Measurements from ENCODE around the gene STRAP. TPM values are rescaled to one million over a fixed set of nuclear protein-coding genes. Genes with fewer than 3 reads are reported as not detected.
"Not testable (repeated sequence)": the region's sequence is repeated elsewhere in the genome, so short reads cannot be mapped to it uniquely, and the experiment has no call there.

STRAP gene
- total and polyA plus RNA-seq, 5 donors, result 102 to 127 (median 109) TPM

DNA sequence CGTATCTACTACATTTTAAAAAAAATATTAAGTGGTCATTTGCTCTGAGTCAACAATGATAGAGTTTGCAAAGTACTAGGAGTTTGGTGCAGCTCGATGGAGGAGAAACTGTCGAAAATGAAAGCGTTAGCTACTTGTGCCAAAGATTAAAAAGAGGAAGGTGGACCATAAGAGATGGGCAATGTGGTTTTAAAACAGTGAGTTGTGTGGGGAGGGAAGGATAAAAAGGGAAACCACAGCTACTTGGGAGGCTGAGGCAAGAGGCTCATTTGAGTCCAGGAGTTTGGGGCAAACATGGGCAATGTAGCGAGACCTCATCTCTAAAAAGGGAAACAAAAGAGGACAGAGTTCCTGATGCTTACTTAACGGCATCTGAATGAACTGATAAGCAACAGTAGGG, 18.2 kb upstream of the STRAP start:
- no peak for ATAC-seq

DNA sequence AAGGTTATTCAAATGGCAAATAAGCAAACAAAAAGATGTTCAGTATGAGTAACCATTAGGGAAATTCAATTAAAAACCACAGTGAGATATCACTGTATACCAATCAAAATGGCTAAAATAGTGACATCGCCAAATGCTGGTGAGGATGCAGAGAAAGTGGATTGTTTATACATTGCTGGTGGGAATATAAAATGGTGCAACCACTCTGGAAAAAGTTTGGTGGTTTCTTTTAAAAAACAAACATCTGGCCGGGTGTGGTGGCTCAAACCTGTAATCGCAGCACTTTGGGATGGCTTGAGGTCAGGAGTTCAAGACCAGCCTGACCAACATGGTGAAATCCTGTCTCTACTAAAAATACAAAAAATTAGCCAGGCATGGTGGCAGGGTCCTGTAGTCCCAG, 14.0 kb upstream of the STRAP start:
- DNase-seq (no peak), ATAC-seq (no peak)
- H3K27me3 ChIP-seq (ENCODE audit: control insufficient read depth, insufficient read depth), result no peaks in the 10 kb centered on the region
- no peaks in the 10 kb centered on the region for H3K9me3 ChIP-seq (ENCODE audit: control insufficient read depth, low read length)
- WGBS, result 88% methylated on average over 3 of the region's 3 CpGs
- no peak overlapping the region for H3K4me3 ChIP-seq (ENCODE audit: low read length)
- H3K4me1 ChIP-seq (ENCODE audit: control insufficient read depth, insufficient read depth, low read length), result no peaks in the 10 kb centered on the region
- intact Hi-C loops (cut with DNase I), result no loop called here
- no peak overlapping the region for H3K27ac ChIP-seq (ENCODE audit: low read length)

More for the DNA sequence above, 18.2 kb upstream of the STRAP start:
- 76% methylated on average over 6 of the region's 6 CpGs for WGBS
- Histone ChIP-seq H3K27ac (ENCODE audit: low read length) (no peak overlapping the region), H3K27me3 (ENCODE audit: control insufficient read depth, insufficient read depth) (no peaks in the 10 kb centered on the region), H3K4me1 (ENCODE audit: control insufficient read depth, insufficient read depth, low read length) (no peaks in the 10 kb centered on the region), H3K9me3 (ENCODE audit: control insufficient read depth, low read length) (no peaks in the 10 kb centered on the region), H3K4me3 (ENCODE audit: low read length) (no peak overlapping the region)
- DNase-seq, result no peak
- intact Hi-C loops (cut with DNase I), result no loop called here

DNA sequence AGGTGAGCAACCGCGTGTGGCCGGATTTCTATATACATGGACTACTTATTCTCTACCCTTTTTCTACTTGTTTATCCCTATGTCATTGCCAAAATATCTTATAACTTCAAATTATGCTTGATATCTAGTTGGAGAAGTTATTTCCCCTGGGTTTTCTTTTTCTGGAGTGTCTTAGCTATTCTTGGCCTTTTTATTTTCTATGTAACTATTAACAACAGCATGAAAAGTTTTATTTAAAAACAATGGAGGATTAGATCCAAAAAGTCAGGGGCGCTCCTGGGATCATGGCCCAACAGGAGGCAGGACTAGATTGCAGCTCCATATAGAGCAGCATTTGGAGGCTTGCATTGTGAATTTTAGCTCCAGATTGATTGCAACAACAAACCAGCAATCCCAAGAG, 8.6 kb upstream of the STRAP start:
- no peak for ATAC-seq
- H3K9me3 ChIP-seq (ENCODE audit: control insufficient read depth, low read length), result no peaks in the 10 kb centered on the region
- 63% methylated on average over 4 of the region's 4 CpGs for WGBS

DNA sequence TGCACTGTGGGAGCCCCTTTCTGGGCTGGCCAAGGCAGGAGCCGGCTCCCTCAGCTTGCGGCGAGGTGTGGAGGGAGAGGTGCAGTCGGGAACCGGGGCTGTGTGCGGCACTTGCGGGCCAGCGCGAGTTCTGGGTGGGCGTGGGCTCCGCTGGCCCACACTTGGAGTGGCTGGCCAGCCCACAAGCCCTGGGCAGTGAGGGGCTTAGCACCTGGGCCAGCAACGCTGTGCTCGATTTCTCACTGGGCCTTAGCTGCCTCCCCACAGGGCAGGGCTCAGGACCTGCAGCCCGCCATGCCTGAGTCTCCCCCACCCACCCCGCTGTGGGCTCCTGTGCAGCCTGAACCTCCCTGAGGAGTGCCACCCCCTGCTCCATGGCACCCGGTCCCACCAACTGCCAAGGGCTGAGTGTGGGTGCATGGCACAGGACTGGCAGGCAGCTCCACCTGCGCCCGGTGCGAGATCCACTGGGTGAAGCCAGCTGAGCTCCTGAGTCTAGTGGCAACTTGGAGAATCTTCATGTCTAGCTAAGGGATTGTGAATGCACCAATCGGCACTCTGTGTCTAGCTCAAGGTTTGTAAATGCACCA, 7.5 kb upstream of the STRAP start:
- H3K4me3 ChIP-seq (ENCODE audit: low read length); H3K27ac ChIP-seq (ENCODE audit: low read length); H3K4me1 ChIP-seq (ENCODE audit: control insufficient read depth, insufficient read depth, low read length); H3K9me3 ChIP-seq (ENCODE audit: control insufficient read depth, low read length); intact Hi-C loops (cut with DNase I); H3K27me3 ChIP-seq (ENCODE audit: control insufficient read depth, insufficient read depth); ATAC-seq: not testable (repeated sequence)
- WGBS, result 96% methylated on average over 20 of the region's 20 CpGs
- peak in 1 of 3 donors; percentile 42 for DNase-seq

More for the DNA sequence above, 8.6 kb upstream of the STRAP start:
- Histone ChIP-seq H3K4me1 (ENCODE audit: control insufficient read depth, insufficient read depth, low read length) (no peaks in the 10 kb centered on the region), H3K4me3 (ENCODE audit: low read length) (no peak overlapping the region), H3K27me3 (ENCODE audit: control insufficient read depth, insufficient read depth) (no peaks in the 10 kb centered on the region), H3K27ac (ENCODE audit: low read length) (no peak overlapping the region)
- intact Hi-C loops (cut with DNase I), result no loop called here
- no peak for DNase-seq

DNA sequence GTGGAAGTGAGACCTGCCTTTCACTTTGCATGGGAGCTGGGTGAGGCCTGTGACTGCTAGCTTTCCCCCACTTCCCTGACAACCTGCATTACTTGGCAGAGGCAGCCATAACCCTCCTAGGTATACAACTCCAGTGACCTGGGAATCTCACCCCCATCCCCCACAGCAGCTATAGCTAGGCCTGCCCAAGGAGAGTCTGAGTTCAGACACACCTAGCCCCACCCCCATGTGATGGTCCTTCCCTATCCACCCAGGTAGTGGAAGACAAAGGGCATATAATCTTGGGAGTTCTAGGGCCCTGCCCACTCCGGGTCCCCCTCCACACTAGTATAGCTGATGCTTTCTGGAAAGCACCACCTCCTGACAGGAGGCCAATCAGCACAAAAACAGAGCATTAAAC, 6.3 kb upstream of the STRAP start:
- H3K27ac ChIP-seq (ENCODE audit: low read length), result no peak overlapping the region
- ATAC-seq (no peak), DNase-seq (no peak)
- H3K4me3 ChIP-seq (ENCODE audit: low read length), result no peak overlapping the region
- H3K27me3 ChIP-seq (ENCODE audit: control insufficient read depth, insufficient read depth), result no peaks in the 10 kb centered on the region
- H3K9me3 ChIP-seq (ENCODE audit: control insufficient read depth, low read length), result no peaks in the 10 kb centered on the region
- WGBS, result 94% methylated on average over 1 of the region's 1 CpG
- no peaks in the 10 kb centered on the region for H3K4me1 ChIP-seq (ENCODE audit: control insufficient read depth, insufficient read depth, low read length)
- intact Hi-C loops (cut with DNase I), result no loop called here

DNA sequence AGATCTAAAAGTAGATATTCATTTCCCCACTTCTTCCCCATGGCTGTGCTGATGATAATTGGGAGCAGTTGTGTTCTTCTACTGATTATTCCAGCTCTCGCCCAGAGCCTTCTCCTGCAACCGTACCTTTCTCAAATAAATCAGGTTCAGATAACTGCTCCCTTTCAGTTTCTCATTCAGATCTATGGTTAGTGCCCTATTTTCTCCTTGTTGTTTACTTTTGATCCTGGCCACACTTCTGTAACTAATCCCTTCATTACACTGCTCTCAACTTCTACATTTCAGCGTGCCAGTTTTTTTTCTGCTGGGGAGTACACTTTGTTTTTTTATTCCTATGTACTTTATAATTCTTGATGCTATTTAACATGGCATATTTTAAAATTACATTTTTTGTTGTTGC, 2.8 kb upstream of the STRAP start:
- H3K9me3 ChIP-seq (ENCODE audit: control insufficient read depth, low read length), result no peaks in the 10 kb centered on the region
- H3K27me3 ChIP-seq (ENCODE audit: control insufficient read depth, insufficient read depth), result no peaks in the 10 kb centered on the region
- no peaks in the 10 kb centered on the region for H3K4me1 ChIP-seq (ENCODE audit: control insufficient read depth, insufficient read depth, low read length)
- 97% methylated on average over 3 of the region's 3 CpGs for WGBS
- ATAC-seq, result no peak
- H3K4me3 ChIP-seq (ENCODE audit: low read length), result no peak overlapping the region
- no peak overlapping the region for H3K27ac ChIP-seq (ENCODE audit: low read length)
- no peak for DNase-seq
- intact Hi-C loops (cut with DNase I), result no loop called here

DNA sequence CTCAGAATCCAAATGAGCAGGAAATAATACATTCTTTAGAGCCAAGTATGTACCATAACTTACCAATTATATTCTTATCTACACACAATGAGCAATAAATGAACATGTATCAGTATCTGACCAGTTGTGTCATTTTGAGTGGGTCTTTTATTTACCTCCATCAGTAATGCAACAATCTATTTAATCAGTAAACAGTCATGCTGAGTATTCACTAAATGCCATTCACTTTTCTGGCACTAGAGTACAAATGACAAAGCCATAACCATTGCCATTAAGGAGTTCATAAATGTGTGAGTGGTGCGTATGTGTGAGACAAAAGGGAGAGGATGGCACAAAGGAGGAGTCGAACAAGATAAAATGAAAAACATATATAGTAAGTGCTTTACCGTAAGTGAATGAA, 1.5 kb upstream of the STRAP start:
- intact Hi-C loops (cut with DNase I), result no loop called here

DNA sequence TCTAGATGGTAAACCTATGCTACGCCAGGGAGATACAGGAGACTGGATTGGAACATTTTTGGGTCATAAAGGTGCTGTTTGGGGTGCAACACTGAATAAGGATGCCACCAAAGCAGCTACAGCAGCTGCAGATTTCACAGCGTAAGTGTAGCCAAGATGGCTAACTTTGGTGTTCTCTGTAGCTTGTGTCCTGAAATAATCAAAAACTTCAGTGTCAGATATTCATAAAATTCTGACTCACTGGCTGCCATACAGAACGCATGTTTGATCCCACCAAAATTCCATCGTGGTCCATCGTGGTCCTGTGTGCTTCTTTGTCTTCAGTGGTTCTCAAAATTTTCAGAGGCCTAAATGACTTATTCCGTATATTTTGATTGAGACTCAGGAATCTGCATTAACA, 1.3 kb downstream of the STRAP start:
- Histone ChIP-seq H3K4me3 (ENCODE audit: low read length) (peak overlapping the region; percentile 82), H3K27ac (ENCODE audit: low read length) (peak overlapping the region; percentile 30), H3K27me3 (ENCODE audit: control insufficient read depth, insufficient read depth) (no peaks in the 10 kb centered on the region), H3K4me1 (ENCODE audit: control insufficient read depth, insufficient read depth, low read length) (no peaks in the 10 kb centered on the region), H3K9me3 (ENCODE audit: control insufficient read depth, low read length) (no peaks in the 10 kb centered on the region)
- DNase-seq (no peak), ATAC-seq (no peak)
- intact Hi-C loops (cut with DNase I), result no loop called here
- 47% methylated on average over 6 of the region's 6 CpGs for WGBS

More for the DNA sequence above, 1.5 kb upstream of the STRAP start:
- Histone ChIP-seq H3K27ac (ENCODE audit: low read length) (no peak overlapping the region), H3K4me3 (ENCODE audit: low read length) (no peak overlapping the region), H3K4me1 (ENCODE audit: control insufficient read depth, insufficient read depth, low read length) (no peaks in the 10 kb centered on the region), H3K27me3 (ENCODE audit: control insufficient read depth, insufficient read depth) (no peaks in the 10 kb centered on the region), H3K9me3 (ENCODE audit: control insufficient read depth, low read length) (no peaks in the 10 kb centered on the region)
- DNase-seq, result no peak
- 95% methylated on average over 3 of the region's 3 CpGs for WGBS
- ATAC-seq, result no peak

DNA sequence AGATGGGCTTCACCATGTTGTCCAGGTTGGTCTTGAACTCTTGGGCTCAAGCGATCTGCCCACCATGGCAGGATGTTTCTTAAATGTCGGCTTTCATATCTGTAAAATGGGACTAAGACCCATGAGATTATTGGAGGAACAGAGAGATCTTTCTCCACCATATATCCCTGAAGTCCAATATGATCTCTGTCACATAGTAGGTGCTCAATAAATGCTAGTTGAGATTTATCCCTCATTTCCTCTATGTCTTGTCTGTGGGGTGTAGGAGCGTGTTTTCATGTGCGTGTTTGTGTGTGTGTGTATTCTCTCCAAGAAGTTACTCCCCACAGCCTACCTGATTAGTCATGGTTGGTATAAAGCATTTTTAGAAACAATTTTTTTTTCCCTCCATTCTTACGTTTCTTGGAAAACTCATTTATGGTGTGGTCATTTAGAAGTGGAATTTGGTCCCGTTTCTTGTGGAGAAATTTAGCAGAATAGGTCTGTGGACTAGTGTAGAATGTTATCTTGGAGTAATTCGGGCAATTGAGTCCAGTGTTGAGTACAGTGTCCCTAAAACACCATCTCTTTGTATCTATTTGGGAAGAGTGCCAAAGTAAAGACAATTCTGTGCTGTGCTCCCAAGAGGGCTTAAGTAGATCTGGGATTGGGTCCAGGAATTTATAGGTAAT, 4.3 kb downstream of the STRAP start:
- no peak for DNase-seq
- H3K27me3 ChIP-seq (ENCODE audit: control insufficient read depth, insufficient read depth), result no peaks in the 10 kb centered on the region
- 76% methylated on average over 7 of the region's 7 CpGs for WGBS
- no peak overlapping the region for H3K4me3 ChIP-seq (ENCODE audit: low read length)
- no peak overlapping the region for H3K27ac ChIP-seq (ENCODE audit: low read length)
- no peaks in the 10 kb centered on the region for H3K9me3 ChIP-seq (ENCODE audit: control insufficient read depth, low read length)
- intact Hi-C loops (cut with DNase I), result no loop called here
- no peaks in the 10 kb centered on the region for H3K4me1 ChIP-seq (ENCODE audit: control insufficient read depth, insufficient read depth, low read length)
- ATAC-seq, result no peak

DNA sequence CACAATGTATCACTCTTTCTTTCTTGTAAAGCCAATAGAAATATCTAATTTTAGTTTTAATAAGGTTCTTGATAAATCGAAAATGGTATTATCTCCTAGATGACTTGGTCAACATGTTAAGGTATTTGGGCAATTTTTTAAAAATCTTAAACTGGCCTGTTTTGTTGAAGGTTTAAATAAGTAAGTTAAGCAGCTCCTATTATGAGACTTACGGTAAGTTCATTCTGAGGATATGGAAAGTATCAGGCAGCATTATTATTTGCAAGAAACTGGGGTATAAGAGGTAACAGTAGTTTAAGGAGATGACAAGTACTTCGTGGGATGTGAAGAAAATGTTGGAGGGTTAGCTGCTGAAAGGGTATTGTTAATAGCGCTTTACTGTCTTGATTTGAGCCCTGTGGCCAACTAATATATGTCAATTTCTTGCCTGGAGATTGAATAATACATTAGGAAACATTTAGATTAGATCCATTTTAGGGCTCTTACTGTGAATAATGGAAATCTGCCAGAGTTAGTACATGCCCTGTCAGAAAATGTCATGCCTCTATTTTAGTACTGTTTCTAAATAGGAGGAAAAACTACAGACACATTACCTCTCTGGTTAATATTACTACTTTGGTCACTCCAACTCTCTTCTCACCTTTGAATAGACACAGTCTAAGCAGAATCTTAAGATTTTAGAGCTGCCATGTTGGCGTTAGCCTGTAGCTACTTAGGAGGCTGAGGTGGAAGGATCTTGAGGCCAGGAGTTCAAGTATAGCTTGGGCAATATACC, 5.0 kb downstream of the STRAP start:
- no peaks in the 10 kb centered on the region for H3K27me3 ChIP-seq (ENCODE audit: control insufficient read depth, insufficient read depth)
- WGBS, result 61% methylated on average over 5 of the region's 5 CpGs
- intact Hi-C loops (cut with DNase I), result no loop called here
- DNase-seq (no peak), ATAC-seq (no peak)
- no peak overlapping the region for H3K4me3 ChIP-seq (ENCODE audit: low read length)
- no peak overlapping the region for H3K27ac ChIP-seq (ENCODE audit: low read length)
- no peaks in the 10 kb centered on the region for H3K4me1 ChIP-seq (ENCODE audit: control insufficient read depth, insufficient read depth, low read length)
- no peaks in the 10 kb centered on the region for H3K9me3 ChIP-seq (ENCODE audit: control insufficient read depth, low read length)

DNA sequence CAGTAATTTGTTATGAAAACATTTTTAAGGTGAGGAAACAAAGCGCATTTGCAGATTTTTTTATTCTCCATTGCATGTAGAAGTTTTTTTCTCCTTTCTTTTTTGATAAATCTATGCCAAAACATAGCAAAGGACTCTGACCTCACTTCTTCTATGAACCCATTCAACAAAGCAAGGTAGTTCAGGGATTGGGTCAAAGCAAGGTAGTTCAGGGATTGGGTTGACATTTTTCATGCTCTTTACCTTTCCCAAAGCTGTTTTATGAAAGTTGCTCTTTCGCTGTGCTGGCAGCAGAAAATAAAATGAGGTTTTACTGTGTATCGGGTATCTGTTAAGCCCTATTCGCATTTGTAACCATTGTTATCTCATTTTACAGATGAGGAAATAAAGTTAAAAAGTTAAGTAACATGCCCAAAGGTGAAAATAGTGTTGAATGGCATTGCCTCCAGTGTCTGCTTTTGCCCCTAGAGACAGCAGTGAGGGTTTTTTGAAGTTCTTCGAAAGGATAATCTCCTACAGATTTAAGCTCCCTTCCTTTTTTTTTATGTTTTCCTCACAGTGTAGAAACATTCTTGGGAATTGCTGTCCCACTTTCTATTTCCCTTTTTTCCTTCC, 10.6 kb downstream of the STRAP start:
- H3K4me3 ChIP-seq (ENCODE audit: low read length), result no peak overlapping the region
- WGBS, result 90% methylated on average over 5 of the region's 5 CpGs
- no peak overlapping the region for H3K27ac ChIP-seq (ENCODE audit: low read length)
- DNase-seq (no peak), ATAC-seq (no peak)
- intact Hi-C loops (cut with DNase I), result no loop called here
- no peaks in the 10 kb centered on the region for H3K27me3 ChIP-seq (ENCODE audit: control insufficient read depth, insufficient read depth)
- no peaks in the 10 kb centered on the region for H3K4me1 ChIP-seq (ENCODE audit: control insufficient read depth, insufficient read depth, low read length)
- H3K9me3 ChIP-seq (ENCODE audit: control insufficient read depth, low read length), result no peaks in the 10 kb centered on the region

Measured in right cardiac atrium (tissue), 5 donors.